ENCODE results near the gene ZBTB39. TPM values are rescaled to one million over a fixed set of nuclear protein-coding genes. Genes with fewer than 3 reads are reported as not detected.
A peak's percentile ranks its signal among the peaks of the same experiment; 100 is the strongest.
"Not testable (repeated sequence)": the region's sequence is repeated elsewhere in the genome, so short reads cannot be mapped to it uniquely, and the experiment has no call there.

The ZBTB39 gene
- total RNA-seq, 4 donors from 2014 or later: 5.2 to 6.1 (median 6.1) TPM

- intact Hi-C loops (cut with DNase I; ENCODE audit: low total_unique reads): no loop called here
- H3K4me3 ChIP-seq (ENCODE audit: low read depth, poor library complexity, severe bottlenecking): no peak overlapping the region
- WGBS, 2 donors: 80% methylated on average over 3 of the region's 3 CpGs
- peak in 1 of 2 donors; percentile 71 for DNase-seq (ENCODE audit: low spot score in 2 of 2)
- TF ChIP-seq POLR2A (IDR thresholded peaks at IDR 0.05) (no peak), CTCF (IDR thresholded peaks at IDR 0.05) (no peak)
Observed at GRCh38 chr12:56978397-56979138, 27.8 kb downstream of the ZBTB39 start.

- intact Hi-C loops (cut with DNase I; ENCODE audit: low total_unique reads); H3K4me3 ChIP-seq (ENCODE audit: low read depth, poor library complexity, severe bottlenecking): not testable (repeated sequence)
- 77 to 84% methylated on average over 4 of the region's 4 CpGs for WGBS, 2 donors
- DNase-seq (ENCODE audit: low spot score in 2 of 2): peak in 1 of 2 donors; percentile 20
Observed at GRCh38 chr12:56977361-56977760, 29.0 kb downstream of the ZBTB39 start.

GRCh38 chr12:56974224-56974623 lies 32.1 kb downstream of the ZBTB39 start:
- DNase-seq (ENCODE audit: low spot score in 2 of 2): peak in 1 of 2 donors; percentile 4
- WGBS, 2 donors: 88 to 94% methylated on average over 3 of the region's 3 CpGs

GRCh38 chr12:56968910-56969309 lies 37.4 kb downstream of the ZBTB39 start:
- DNase-seq (ENCODE audit: low spot score in 2 of 2); H3K4me3 ChIP-seq (ENCODE audit: low read depth, poor library complexity, severe bottlenecking); intact Hi-C loops (cut with DNase I; ENCODE audit: low total_unique reads): not testable (repeated sequence)
- 75 to 84% methylated on average over 6 of the region's 6 CpGs for WGBS, 2 donors

More at GRCh38 chr12:56974224-56974623, 32.1 kb downstream of the ZBTB39 start:
- intact Hi-C loops (cut with DNase I; ENCODE audit: low total_unique reads); H3K4me3 ChIP-seq (ENCODE audit: low read depth, poor library complexity, severe bottlenecking): not testable (repeated sequence)

- 95 to 97% methylated on average over 15 of the region's 15 CpGs for WGBS, 2 donors
- H3K4me3 ChIP-seq (ENCODE audit: low read depth, poor library complexity, severe bottlenecking); DNase-seq (ENCODE audit: low spot score in 2 of 2); intact Hi-C loops (cut with DNase I; ENCODE audit: low total_unique reads): not testable (repeated sequence)
Observed at GRCh38 chr12:56965997-56966642, 40.2 kb downstream of the ZBTB39 start.

- DNase-seq (ENCODE audit: low spot score in 2 of 2); H3K4me3 ChIP-seq (ENCODE audit: low read depth, poor library complexity, severe bottlenecking); intact Hi-C loops (cut with DNase I; ENCODE audit: low total_unique reads): not testable (repeated sequence)
- WGBS, 2 donors: 96 to 99% methylated on average over 4 of the region's 4 CpGs
Observed at GRCh38 chr12:56965124-56965523, 41.2 kb downstream of the ZBTB39 start.

- WGBS, 2 donors: 95% methylated on average over 10 of the region's 27 CpGs; no CpG with 5 or more reads in 1 of the 2 donors
- H3K4me3 ChIP-seq (ENCODE audit: low read depth, poor library complexity, severe bottlenecking); intact Hi-C loops (cut with DNase I; ENCODE audit: low total_unique reads); DNase-seq (ENCODE audit: low spot score in 2 of 2): not testable (repeated sequence)
Observed at GRCh38 chr12:56963557-56963956, 42.8 kb downstream of the ZBTB39 start.

GRCh38 chr12:56962247-56962646 lies 44.1 kb downstream of the ZBTB39 start:
- DNase-seq (ENCODE audit: low spot score in 2 of 2); intact Hi-C loops (cut with DNase I; ENCODE audit: low total_unique reads); H3K4me3 ChIP-seq (ENCODE audit: low read depth, poor library complexity, severe bottlenecking): not testable (repeated sequence)
- 65 to 70% methylated on average over 4 of the region's 4 CpGs for WGBS, 2 donors

- no peak overlapping the region for H3K4me3 ChIP-seq (ENCODE audit: low read depth, poor library complexity, severe bottlenecking)
- DNase-seq (ENCODE audit: low spot score in 2 of 2): no peak
- TF ChIP-seq CTCF (IDR thresholded peaks at IDR 0.05): no peak
- no peak for TF ChIP-seq POLR2A (IDR thresholded peaks at IDR 0.05)
- intact Hi-C loops (cut with DNase I; ENCODE audit: low total_unique reads): no loop called here
- WGBS, 2 donors: 66 to 81% methylated on average over 2 of the region's 2 CpGs
Observed at GRCh38 chr12:56958422-56958821, 47.9 kb downstream of the ZBTB39 start.

Data from lower leg skin (tissue), 4 donors.